HL-60/S4 (cell line): Measurements from ENCODE around the gene SCG3.

Experiments used
- in situ Hi-C: fragments of 300-500 bp; cut with MboI; formaldehyde crosslinking; loops from 2 replicates; pipeline ENCODE4 v1.14.3; 2022; ENCODE audit warnings: low sequenced_read_pairs

SCG3 gene

GRCh38 chr15:51677452-51677851, 3.9 kb upstream of the SCG3 start:
- in situ Hi-C loops, result no loop called here

- in situ Hi-C loops, result no loop called here
Observed at GRCh38 chr15:51678096-51678495, 3.2 kb upstream of the SCG3 start.

GRCh38 chr15:51680321-51680720, 982 bp upstream of the SCG3 start:
- in situ Hi-C loops, result no loop called here

- in situ Hi-C loops, result no loop called here
Observed at GRCh38 chr15:51687565-51687964, 6.3 kb downstream of the SCG3 start.

- in situ Hi-C loops, result no loop called here
Observed at GRCh38 chr15:51688863-51689262, 7.6 kb downstream of the SCG3 start.

GRCh38 chr15:51692154-51692553, 10.9 kb downstream of the SCG3 start:
- in situ Hi-C loops, result no loop called here

GRCh38 chr15:51696566-51696965, 15.3 kb downstream of the SCG3 start:
- in situ Hi-C loops, result no loop called here

- in situ Hi-C loops, result no loop called here
Observed at GRCh38 chr15:51697163-51697562, 15.9 kb downstream of the SCG3 start.

- in situ Hi-C loops, result no loop called here
Observed at GRCh38 chr15:51699373-51699772, 18.1 kb downstream of the SCG3 start.

- in situ Hi-C loops, result no loop called here
Observed at GRCh38 chr15:51702710-51703109, 21.4 kb downstream of the SCG3 start.

GRCh38 chr15:51706291-51706690, 25.0 kb downstream of the SCG3 start:
- in situ Hi-C loops, result no loop called here

GRCh38 chr15:51706926-51707608, 25.8 kb downstream of the SCG3 start:
- in situ Hi-C loops, result no loop called here

- in situ Hi-C loops, result no loop called here
Observed at GRCh38 chr15:51708013-51708412, 26.7 kb downstream of the SCG3 start.

- in situ Hi-C loops, result no loop called here
Observed at GRCh38 chr15:51709031-51709430, 27.7 kb downstream of the SCG3 start.

GRCh38 chr15:51714162-51714561, 32.9 kb downstream of the SCG3 start:
- in situ Hi-C loops, result no loop called here

GRCh38 chr15:51714911-51715310, 33.6 kb downstream of the SCG3 start:
- in situ Hi-C loops, result no loop called here

- in situ Hi-C loops, result no loop called here
Observed at GRCh38 chr15:51718219-51718618, 36.9 kb downstream of the SCG3 start.

GRCh38 chr15:51718746-51719145, 37.4 kb downstream of the SCG3 start:
- in situ Hi-C loops, result no loop called here

GRCh38 chr15:51720201-51720995, 39.1 kb downstream of the SCG3 start:
- in situ Hi-C loops, result no loop called here

GRCh38 chr15:51721199-51721960, 40.1 kb downstream of the SCG3 start:
- in situ Hi-C loops, result no loop called here

GRCh38 chr15:51724199-51724598, 42.9 kb downstream of the SCG3 start:
- in situ Hi-C loops, result no loop called here

GRCh38 chr15:51724673-51725072, 43.4 kb downstream of the SCG3 start:
- in situ Hi-C loops, result no loop called here
